OCI-LY7 (cell line): ENCODE data around the gene HP1BP3. TPM values are rescaled to one million over a fixed set of nuclear protein-coding genes. Genes with fewer than 3 reads are reported as not detected.
A peak's percentile ranks its signal among the peaks of the same experiment; 100 is the strongest.

Experiments
- BruUV-seq: library from RNA; stranded (reverse); fragments of 400-500 nt; replicated peaks from 2 replicates; lab custom pipeline; 2021; lab: Mats Ljungman, UMichigan
- CTCF ChIA-PET: fragments of 300-600 bp; sonication (Branson Sonifier 250); formaldehyde crosslinking; loops from one replicate; lab custom pipeline; 2022; ENCODE audit warnings: antibody characterized with exemption; ENCODE audit not compliant: unreplicated experiment; lab: Charles Lee
- POLR2A ChIA-PET: fragments of 300-600 bp; sonication (Branson Sonifier 250); formaldehyde crosslinking; loops from one replicate; lab custom pipeline; 2022; ENCODE audit warnings: antibody characterized with exemption; lab: Charles Lee
- DNase-seq: peaks from one replicate; pipeline ENCODE4 v3.0.0-alpha.2; 2015; ENCODE audit warnings: low spot score
- H2AFZ ChIP-seq: fragments of 200-600 bp; sonication (generic), shearing (Covaris generic); 2 replicates; pipeline ENCODE4 v1.6.1; 2014; ENCODE audit warnings: mild to moderate bottlenecking, antibody characterized with exemption, low read length, moderate library complexity
- H3K27ac ChIP-seq: fragments of 200-600 bp; sonication (generic); 2 replicates; pipeline ENCODE4 v1.5.1; 2014; ENCODE audit warnings: mixed run types, low read depth, mild to moderate bottlenecking, moderate library complexity, low read length, inconsistent platforms; ENCODE audit not compliant: poor library complexity, severe bottlenecking
- H3K36me3 ChIP-seq: fragments of 200-600 bp; sonication (generic); 2 replicates; pipeline ENCODE4 v1.6.1; 2014; ENCODE audit warnings: mild to moderate bottlenecking, antibody characterized with exemption, low read length, moderate library complexity, mixed read lengths; ENCODE audit not compliant: insufficient read depth
- H3K4me1 ChIP-seq: fragments of 200-600 bp; sonication (generic); 2 replicates; pipeline ENCODE4 v1.5.1; 2014; ENCODE audit warnings: mild to moderate bottlenecking, low read length; ENCODE audit not compliant: insufficient read depth, poor library complexity, severe bottlenecking
- H3K4me2 ChIP-seq: fragments of 200-600 bp; sonication (generic); 2 replicates; pipeline ENCODE4 v1.6.1; 2014; ENCODE audit warnings: mild to moderate bottlenecking, low read length
- H3K4me3 ChIP-seq: fragments of 200-600 bp; sonication (generic); 2 replicates; pipeline ENCODE4 v1.5.1; 2014; ENCODE audit warnings: mild to moderate bottlenecking, low read depth, low read length; ENCODE audit not compliant: poor library complexity, severe bottlenecking
- H3K79me2 ChIP-seq: fragments of 200-600 bp; sonication (generic); 2 replicates; pipeline ENCODE4 v1.6.1; 2016; ENCODE audit warnings: low read depth, mild to moderate bottlenecking, low read length, moderate library complexity, mixed read lengths; ENCODE audit not compliant: insufficient read depth
- H3K9me2 ChIP-seq: fragments of 200-600 bp; sonication (generic); 2 replicates; pipeline ENCODE4 v1.6.1; 2016; ENCODE audit warnings: mild to moderate bottlenecking, low read length, mixed read lengths; ENCODE audit not compliant: insufficient read depth
- H3K9me3 ChIP-seq: fragments of 200-600 bp; sonication (generic); 2 replicates; pipeline ENCODE4 v1.6.1; 2014; ENCODE audit warnings: mild to moderate bottlenecking, mixed run types, low read length, mixed read lengths
- H4K20me1 ChIP-seq: fragments of 200-600 bp; sonication (generic); 2 replicates; pipeline ENCODE4 v1.6.1; 2014; ENCODE audit warnings: mild to moderate bottlenecking, antibody characterized with exemption, low read length, moderate library complexity, mixed read lengths; ENCODE audit not compliant: insufficient read depth
- EZH2phosphoT487 ChIP-seq: fragments of 200-600 bp; sonication (generic); IDR thresholded peaks from 2 replicates; pipeline ENCODE4 v1.6.1; 2018; ENCODE audit warnings: low read depth, borderline replicate concordance, mild to moderate bottlenecking, mixed run types, antibody characterized with exemption, low read length, moderate library complexity, mixed read lengths
- intact Hi-C: fragments of 100-400 bp; cut with micrococcal nuclease; formaldehyde crosslinking; loops from one replicate; pipeline ENCODE4 v1.10.0; 2022; ENCODE audit not compliant: unreplicated experiment
- total RNA-seq, 2 experiments: library from RNA; depleted of rRNA in 1 of 2; stranded (reverse); fragments of >200 nt in 1 of 2; shearing (Covaris generic) in 1 of 2; gene quantifications; 2 replicates each; pipeline ENCODE4 v1.2.3, GENCODE V29; 2014 to 2022
- TF ChIP-seq, protein P1 (sequence below): fragments of 200-600 bp; sonication (generic); conservative IDR thresholded peaks from 2 replicates; pipeline ENCODE4 v1.5.1; 2014; ENCODE audit warnings: mild to moderate bottlenecking, antibody characterized with exemption, low read length, moderate library complexity, mixed read lengths

HP1BP3 gene
- total RNA-seq, 2 experiments from 2014 or later: 288 to 295 TPM

DNA sequence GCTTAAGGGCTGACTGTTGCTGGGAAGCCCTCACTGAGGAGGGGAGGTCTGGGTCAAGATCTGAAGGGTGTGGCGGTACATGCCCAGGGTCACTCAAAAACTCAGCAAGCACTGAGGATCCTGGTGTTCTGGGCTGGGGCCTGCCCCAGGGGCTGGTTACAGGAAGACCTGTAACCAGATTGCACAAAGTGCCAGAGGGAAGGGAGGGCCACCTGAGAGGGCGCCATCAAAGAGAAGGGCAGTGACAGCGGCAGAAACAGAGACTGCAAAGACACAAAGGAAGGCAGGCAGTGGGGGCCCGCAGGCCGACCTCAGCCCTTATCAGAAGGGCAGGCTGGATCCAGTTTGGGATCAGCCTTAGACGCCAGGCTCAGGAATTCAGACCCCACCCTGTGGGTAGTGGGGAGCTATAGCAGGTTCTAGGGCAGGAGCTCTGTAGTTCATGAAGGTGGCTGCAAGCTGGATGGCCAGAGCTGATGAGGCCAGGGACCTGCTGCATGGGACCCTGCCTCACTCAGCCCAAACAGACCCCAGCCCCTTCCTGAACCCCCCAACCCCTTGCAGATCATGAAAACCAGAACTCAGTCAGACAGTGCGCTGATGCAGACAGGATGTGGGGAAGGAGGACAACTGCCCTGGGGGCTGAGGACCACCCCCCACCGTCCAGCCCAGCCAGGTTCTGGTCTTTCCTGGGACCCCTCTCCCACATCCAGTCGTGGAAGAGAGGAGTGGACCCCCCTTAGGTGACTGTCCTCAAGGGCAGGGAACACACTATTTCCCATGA lies 58.5 kb downstream of the HP1BP3 start:
- BruUV-seq: no TSS peak
- Histone ChIP-seq H3K9me2 (no peaks in the 10 kb centered on the region), H3K9me3 (no peaks in the 10 kb centered on the region), H3K4me1 (peaks cover 14% of the 10 kb centered on the region), H3K36me3 (no peaks in the 10 kb centered on the region), H4K20me1 (no peaks in the 10 kb centered on the region), H2AFZ (no peak overlapping the region), H3K4me2 (no peak overlapping the region), H3K79me2 (no peaks in the 10 kb centered on the region), H3K27ac (no peak overlapping the region), H3K4me3 (no peak overlapping the region)
- no peak for DNase-seq
- CTCF ChIA-PET: interaction anchor here (0.7 kb wide), 1 partner anchor 29 kb away, joined by 3 read pairs; no protein-coding TSS in a partner anchor
- intact Hi-C loops: no loop called here
- POLR2A ChIA-PET: interaction anchor here (0.6 kb wide), 1 partner anchor 453 kb away, joined by 5 read pairs; no protein-coding TSS in a partner anchor
- TF ChIP-seq, protein P1, sequence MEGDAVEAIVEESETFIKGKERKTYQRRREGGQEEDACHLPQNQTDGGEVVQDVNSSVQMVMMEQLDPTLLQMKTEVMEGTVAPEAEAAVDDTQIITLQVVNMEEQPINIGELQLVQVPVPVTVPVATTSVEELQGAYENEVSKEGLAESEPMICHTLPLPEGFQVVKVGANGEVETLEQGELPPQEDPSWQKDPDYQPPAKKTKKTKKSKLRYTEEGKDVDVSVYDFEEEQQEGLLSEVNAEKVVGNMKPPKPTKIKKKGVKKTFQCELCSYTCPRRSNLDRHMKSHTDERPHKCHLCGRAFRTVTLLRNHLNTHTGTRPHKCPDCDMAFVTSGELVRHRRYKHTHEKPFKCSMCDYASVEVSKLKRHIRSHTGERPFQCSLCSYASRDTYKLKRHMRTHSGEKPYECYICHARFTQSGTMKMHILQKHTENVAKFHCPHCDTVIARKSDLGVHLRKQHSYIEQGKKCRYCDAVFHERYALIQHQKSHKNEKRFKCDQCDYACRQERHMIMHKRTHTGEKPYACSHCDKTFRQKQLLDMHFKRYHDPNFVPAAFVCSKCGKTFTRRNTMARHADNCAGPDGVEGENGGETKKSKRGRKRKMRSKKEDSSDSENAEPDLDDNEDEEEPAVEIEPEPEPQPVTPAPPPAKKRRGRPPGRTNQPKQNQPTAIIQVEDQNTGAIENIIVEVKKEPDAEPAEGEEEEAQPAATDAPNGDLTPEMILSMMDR: no peak
- TF ChIP-seq EZH2phosphoT487: no peak

DNA sequence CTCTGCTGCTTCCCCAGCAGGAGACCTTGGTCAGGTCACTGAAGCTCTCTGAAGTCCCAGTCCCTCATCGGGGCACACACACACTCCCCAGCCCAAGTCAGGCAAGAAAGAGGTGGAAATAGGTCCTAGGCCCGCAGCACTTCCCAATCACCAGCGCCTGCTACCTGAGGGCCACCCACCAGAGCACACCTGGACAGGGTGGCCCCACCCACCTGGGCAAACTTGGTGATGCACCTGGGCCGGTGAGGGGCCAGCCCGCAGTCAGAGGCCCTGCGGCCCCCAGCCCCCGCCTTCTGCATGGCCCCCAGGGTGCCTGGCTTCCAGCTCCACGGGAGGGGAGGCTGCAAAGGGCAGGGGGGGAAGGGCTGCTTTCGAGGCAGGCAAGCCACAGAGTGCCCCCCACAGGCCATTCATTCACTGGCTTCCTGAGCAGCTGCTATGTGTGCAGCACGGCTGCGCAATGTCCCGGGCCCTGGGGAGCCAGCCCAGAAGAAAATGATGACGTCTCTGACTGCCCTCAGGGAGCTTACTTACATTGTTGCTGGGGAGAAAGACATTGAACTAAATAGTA lies 59.3 kb downstream of the HP1BP3 start:
- H3K4me2 ChIP-seq: no peak overlapping the region
- no peaks in the 10 kb centered on the region for H3K9me3 ChIP-seq
- peaks cover 7% of the 10 kb centered on the region for H3K4me1 ChIP-seq
- no peak overlapping the region for H3K4me3 ChIP-seq
- no TSS peak for BruUV-seq
- POLR2A ChIA-PET: interaction anchor here (0.6 kb wide), 1 partner anchor 454 kb away, joined by 5 read pairs; no protein-coding TSS in a partner anchor
- TF ChIP-seq, protein P1: peak; percentile 68
- no peak for TF ChIP-seq EZH2phosphoT487
- no peak overlapping the region for H3K27ac ChIP-seq
- CTCF ChIA-PET: no interaction called here
- intact Hi-C loops: no loop called here
- H2AFZ ChIP-seq: no peak overlapping the region
- no peaks in the 10 kb centered on the region for H4K20me1 ChIP-seq
- no peaks in the 10 kb centered on the region for H3K36me3 ChIP-seq
- H3K79me2 ChIP-seq: no peaks in the 10 kb centered on the region
- H3K9me2 ChIP-seq: no peaks in the 10 kb centered on the region
- DNase-seq: peak; percentile 23
